ENCODE results near the gene PHF21B.

The PHF21B gene

GRCh38 chr22:45033136-45033535 lies 23.3 kb upstream of the PHF21B start:
- H3K4me3 Mint-ChIP-seq: no peak overlapping the region
- no peak overlapping the region for H3K27ac Mint-ChIP-seq
- DNase-seq (ENCODE audit: low spot score in 2 of 2): no peak
- no peak for ATAC-seq
- no peaks in the 10 kb centered on the region for H3K9me3 Mint-ChIP-seq
- H3K4me1 Mint-ChIP-seq: no peaks in the 10 kb centered on the region
- no peaks in the 10 kb centered on the region for H3K36me3 Mint-ChIP-seq

- ATAC-seq: no peak
- no peak overlapping the region for H3K4me3 Mint-ChIP-seq
- no peak for DNase-seq (ENCODE audit: low spot score in 2 of 2)
- no peaks in the 10 kb centered on the region for H3K4me1 Mint-ChIP-seq
- no peak overlapping the region for H3K27ac Mint-ChIP-seq
- H3K36me3 Mint-ChIP-seq: no peaks in the 10 kb centered on the region
- H3K9me3 Mint-ChIP-seq: no peaks in the 10 kb centered on the region
These were observed 22.0 kb upstream of the PHF21B start for GRCh38 chr22:45031629-45032403.

- Mint-ChIP-seq H3K4me1 (no peaks in the 10 kb centered on the region), H3K4me3 (no peak overlapping the region), H3K9me3 (no peaks in the 10 kb centered on the region), H3K36me3 (no peaks in the 10 kb centered on the region), H3K27ac (no peak overlapping the region)
- no peak for ATAC-seq
- no peak for DNase-seq (ENCODE audit: low spot score in 2 of 2)
These were observed 19.7 kb upstream of the PHF21B start for GRCh38 chr22:45029501-45029900.

GRCh38 chr22:45026511-45026910 lies 16.7 kb upstream of the PHF21B start:
- Mint-ChIP-seq H3K36me3 (no peaks in the 10 kb centered on the region), H3K27ac (no peak overlapping the region), H3K4me3 (no peak overlapping the region), H3K4me1 (no peaks in the 10 kb centered on the region), H3K9me3 (no peaks in the 10 kb centered on the region)
- no peak for DNase-seq (ENCODE audit: low spot score in 2 of 2)
- ATAC-seq: no peak

- ATAC-seq: no peak
- Mint-ChIP-seq H3K4me1 (no peaks in the 10 kb centered on the region), H3K36me3 (no peaks in the 10 kb centered on the region), H3K4me3 (no peak overlapping the region), H3K9me3 (no peaks in the 10 kb centered on the region), H3K27ac (no peak overlapping the region)
- DNase-seq (ENCODE audit: low spot score in 2 of 2): no peak
These were observed 13.6 kb upstream of the PHF21B start for GRCh38 chr22:45023431-45023830.

GRCh38 chr22:45019861-45020655 lies 10.3 kb upstream of the PHF21B start:
- no peaks in the 10 kb centered on the region for H3K36me3 Mint-ChIP-seq
- no peak overlapping the region for H3K27ac Mint-ChIP-seq
- DNase-seq (ENCODE audit: low spot score in 2 of 2) (no peak), ATAC-seq (peak; percentile 13)
- no peak overlapping the region for H3K4me3 Mint-ChIP-seq
- H3K4me1 Mint-ChIP-seq: no peaks in the 10 kb centered on the region
- no peaks in the 10 kb centered on the region for H3K9me3 Mint-ChIP-seq

- H3K27ac Mint-ChIP-seq: no peak overlapping the region
- peaks cover 7% of the 10 kb centered on the region for H3K36me3 Mint-ChIP-seq
- no peak for DNase-seq (ENCODE audit: low spot score in 2 of 2)
- H3K9me3 Mint-ChIP-seq: no peaks in the 10 kb centered on the region
- no peak overlapping the region for H3K4me3 Mint-ChIP-seq
- no peak for ATAC-seq
- peaks cover 9% of the 10 kb centered on the region for H3K4me1 Mint-ChIP-seq
These were observed 4.8 kb upstream of the PHF21B start for GRCh38 chr22:45014654-45015053.

GRCh38 chr22:45013138-45013537 lies 3.3 kb upstream of the PHF21B start:
- Mint-ChIP-seq H3K9me3 (no peaks in the 10 kb centered on the region), H3K4me3 (no peak overlapping the region), H3K4me1 (peaks cover 9% of the 10 kb centered on the region), H3K27ac (no peak overlapping the region), H3K36me3 (peaks cover 7% of the 10 kb centered on the region)
- no peak for ATAC-seq
- DNase-seq (ENCODE audit: low spot score in 2 of 2): no peak

- DNase-seq (ENCODE audit: low spot score in 2 of 2): no peak
- Mint-ChIP-seq H3K9me3 (no peaks in the 10 kb centered on the region), H3K4me1 (peaks cover 19% of the 10 kb centered on the region), H3K4me3 (peak overlapping the region; percentile 88), H3K36me3 (peaks cover 7% of the 10 kb centered on the region), H3K27ac (no peak overlapping the region)
- ATAC-seq: no peak
These were observed 711 bp upstream of the PHF21B start for GRCh38 chr22:45010532-45010900.

- H3K4me1 Mint-ChIP-seq: peaks cover 19% of the 10 kb centered on the region
- no peaks in the 10 kb centered on the region for H3K9me3 Mint-ChIP-seq
- H3K27ac Mint-ChIP-seq: no peak overlapping the region
- H3K4me3 Mint-ChIP-seq: no peak overlapping the region
- DNase-seq (ENCODE audit: low spot score in 2 of 2) (peak in 1 of 2 donors; percentile 52), ATAC-seq (no peak)
- H3K36me3 Mint-ChIP-seq: peaks cover 7% of the 10 kb centered on the region
These were observed 827 bp downstream of the PHF21B start for GRCh38 chr22:45008751-45009605.

GRCh38 chr22:45008186-45008681 lies 1.6 kb downstream of the PHF21B start:
- H3K9me3 Mint-ChIP-seq: no peaks in the 10 kb centered on the region
- peaks cover 7% of the 10 kb centered on the region for H3K36me3 Mint-ChIP-seq
- no peak overlapping the region for H3K27ac Mint-ChIP-seq
- DNase-seq (ENCODE audit: low spot score in 2 of 2) (peak in 1 of 2 donors; percentile 50), ATAC-seq (no peak)
- H3K4me3 Mint-ChIP-seq: peak overlapping the region; percentile 39
- peaks cover 19% of the 10 kb centered on the region for H3K4me1 Mint-ChIP-seq

GRCh38 chr22:45007391-45008185 lies 2.2 kb downstream of the PHF21B start:
- H3K27ac Mint-ChIP-seq: no peak overlapping the region
- H3K4me3 Mint-ChIP-seq: peak overlapping the region; percentile 39
- DNase-seq (ENCODE audit: low spot score in 2 of 2) (no peak), ATAC-seq (no peak)
- H3K4me1 Mint-ChIP-seq: peaks cover 19% of the 10 kb centered on the region
- H3K36me3 Mint-ChIP-seq: peaks cover 7% of the 10 kb centered on the region
- no peaks in the 10 kb centered on the region for H3K9me3 Mint-ChIP-seq

- Mint-ChIP-seq H3K4me1 (peaks cover 19% of the 10 kb centered on the region), H3K4me3 (peak overlapping the region; percentile 21), H3K36me3 (peaks cover 7% of the 10 kb centered on the region), H3K9me3 (no peaks in the 10 kb centered on the region), H3K27ac (no peak overlapping the region)
- no peak for DNase-seq (ENCODE audit: low spot score in 2 of 2)
- no peak for ATAC-seq
These were observed 2.8 kb downstream of the PHF21B start for GRCh38 chr22:45006964-45007390.

GRCh38 chr22:45006111-45006963 lies 3.5 kb downstream of the PHF21B start:
- H3K4me3 Mint-ChIP-seq: no peak overlapping the region
- no peak overlapping the region for H3K27ac Mint-ChIP-seq

More at GRCh38 chr22:45006111-45006963, 3.5 kb downstream of the PHF21B start:
- peaks cover 19% of the 10 kb centered on the region for H3K4me1 Mint-ChIP-seq
- H3K36me3 Mint-ChIP-seq: peaks cover 7% of the 10 kb centered on the region
- ATAC-seq (no peak), DNase-seq (ENCODE audit: low spot score in 2 of 2) (no peak)
- H3K9me3 Mint-ChIP-seq: no peaks in the 10 kb centered on the region
